22Rv1 (cell line): Measurements from ENCODE around the gene RNF39.
"Not testable (repeated sequence)": the region's sequence is repeated elsewhere in the genome, so short reads cannot be mapped to it uniquely, and the experiment has no call there.

Source experiments
- H3K27ac ChIP-seq: fragments of 450-650 bp; 2 replicates; pipeline ENCODE4 v1.5.1; 2017
- ZFX ChIP-seq: fragments of 450-650 bp; IDR thresholded peaks from 2 replicates; pipeline ENCODE4 v1.6.1; 2017; ENCODE audit warnings: antibody characterized with exemption, borderline replicate concordance
- TF ChIP-seq, protein P1 (sequence below): fragments of 450-650 bp; IDR thresholded peaks from 2 replicates; pipeline ENCODE4 v1.5.1; 2017; ENCODE audit warnings: mild to moderate bottlenecking

RNF39 gene

DNA sequence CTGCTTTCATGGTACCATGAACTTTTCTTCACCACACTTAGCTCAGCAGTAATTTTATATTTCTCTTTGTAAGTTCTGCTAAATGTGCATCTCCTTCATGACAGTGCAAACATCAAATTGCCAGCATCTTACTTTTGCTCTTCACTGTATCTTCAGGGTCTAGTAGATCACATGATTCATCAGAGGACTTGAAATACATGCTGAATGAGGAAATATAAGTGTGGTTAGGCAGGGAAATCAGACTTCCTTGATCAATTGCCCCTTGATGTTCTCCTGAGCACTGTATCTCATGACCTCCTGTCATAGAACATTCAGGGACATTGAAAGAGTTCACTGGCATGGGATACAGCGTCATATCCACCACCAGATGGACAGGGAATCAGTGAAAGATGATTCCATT lies 39.8 kb downstream of the RNF39 start:
- no peak overlapping the region for H3K27ac ChIP-seq
- TF ChIP-seq, protein P1, sequence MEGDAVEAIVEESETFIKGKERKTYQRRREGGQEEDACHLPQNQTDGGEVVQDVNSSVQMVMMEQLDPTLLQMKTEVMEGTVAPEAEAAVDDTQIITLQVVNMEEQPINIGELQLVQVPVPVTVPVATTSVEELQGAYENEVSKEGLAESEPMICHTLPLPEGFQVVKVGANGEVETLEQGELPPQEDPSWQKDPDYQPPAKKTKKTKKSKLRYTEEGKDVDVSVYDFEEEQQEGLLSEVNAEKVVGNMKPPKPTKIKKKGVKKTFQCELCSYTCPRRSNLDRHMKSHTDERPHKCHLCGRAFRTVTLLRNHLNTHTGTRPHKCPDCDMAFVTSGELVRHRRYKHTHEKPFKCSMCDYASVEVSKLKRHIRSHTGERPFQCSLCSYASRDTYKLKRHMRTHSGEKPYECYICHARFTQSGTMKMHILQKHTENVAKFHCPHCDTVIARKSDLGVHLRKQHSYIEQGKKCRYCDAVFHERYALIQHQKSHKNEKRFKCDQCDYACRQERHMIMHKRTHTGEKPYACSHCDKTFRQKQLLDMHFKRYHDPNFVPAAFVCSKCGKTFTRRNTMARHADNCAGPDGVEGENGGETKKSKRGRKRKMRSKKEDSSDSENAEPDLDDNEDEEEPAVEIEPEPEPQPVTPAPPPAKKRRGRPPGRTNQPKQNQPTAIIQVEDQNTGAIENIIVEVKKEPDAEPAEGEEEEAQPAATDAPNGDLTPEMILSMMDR, result no peak
- TF ChIP-seq ZFX, result no peak

DNA sequence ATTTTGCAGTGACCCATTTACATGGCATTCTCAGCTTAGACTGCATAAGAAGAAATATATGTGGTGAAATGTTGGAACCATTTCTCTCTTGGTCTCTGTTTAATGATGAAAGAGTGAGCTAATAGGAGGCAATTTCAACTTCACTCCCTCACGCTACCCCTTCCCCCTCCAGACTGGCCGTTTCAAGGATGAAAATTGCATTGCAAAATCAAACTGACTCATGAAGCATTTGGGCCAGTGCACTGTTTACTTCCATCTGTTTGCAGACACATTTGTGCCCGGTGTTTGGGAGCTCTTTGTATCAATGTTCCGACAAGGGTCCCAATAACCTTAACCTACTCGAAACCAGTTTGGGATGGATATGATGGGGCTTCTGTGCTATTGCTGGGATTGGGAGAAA lies 42.1 kb downstream of the RNF39 start:
- not testable (repeated sequence) for H3K27ac ChIP-seq

DNA sequence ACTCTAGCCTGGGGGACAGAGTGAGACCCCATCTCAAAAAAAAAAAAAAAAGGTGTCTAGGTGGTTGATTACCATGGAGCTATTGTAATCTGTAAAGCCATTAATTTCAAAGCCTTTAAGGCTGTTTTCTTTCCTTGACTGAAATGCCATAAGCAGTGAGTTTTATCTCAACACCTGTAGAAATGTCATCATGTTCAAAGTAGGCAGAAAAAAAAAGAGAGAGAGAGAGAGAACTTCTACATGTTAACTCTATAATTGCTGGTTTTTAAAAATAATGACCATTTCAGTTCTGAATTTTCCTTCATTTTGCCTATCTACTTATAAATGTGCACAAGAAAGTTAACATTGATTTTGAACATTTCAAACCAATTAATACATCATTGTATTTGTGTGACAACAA lies 44.2 kb downstream of the RNF39 start:
- H3K27ac ChIP-seq, result no peak overlapping the region
- no peak for TF ChIP-seq ZFX
- TF ChIP-seq, protein P1, result no peak

DNA sequence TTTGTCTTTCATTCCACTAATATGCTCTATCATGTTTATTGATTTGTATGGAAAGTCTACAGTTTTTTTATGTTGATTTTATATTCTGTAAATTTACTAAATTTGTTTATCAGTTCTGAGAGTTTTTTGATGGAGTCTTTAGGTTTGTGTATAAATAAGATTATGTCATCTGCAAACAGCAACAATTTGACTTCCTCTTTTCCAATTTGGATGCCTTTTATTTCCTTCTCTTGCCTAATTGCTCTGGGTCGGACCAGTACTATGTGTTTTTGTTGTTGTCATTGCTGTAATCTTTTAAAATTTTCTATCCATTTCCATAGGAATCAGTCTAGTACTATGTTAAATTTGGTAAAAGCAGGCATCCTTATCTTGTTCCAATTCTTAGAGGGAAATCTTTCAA lies 46.0 kb downstream of the RNF39 start:
- TF ChIP-seq ZFX, result no peak
- TF ChIP-seq, protein P1, result no peak

DNA sequence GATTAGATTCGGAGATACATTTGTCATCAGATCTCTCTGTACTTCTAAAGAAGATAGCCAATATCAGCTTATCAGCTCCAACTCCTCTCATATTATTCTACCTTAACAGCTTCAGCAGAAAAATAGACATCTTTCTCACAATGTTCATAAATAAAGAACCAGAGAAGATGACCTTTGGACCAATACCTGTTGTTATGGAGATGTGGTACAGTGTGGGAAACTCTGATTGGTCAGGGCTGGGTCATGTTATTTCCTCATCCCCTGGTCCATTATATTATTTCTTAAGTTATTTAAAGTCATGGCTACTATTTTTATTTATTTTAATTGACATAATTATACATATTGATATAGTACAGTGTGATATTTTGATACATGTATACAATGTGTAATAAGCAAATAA lies 50.4 kb downstream of the RNF39 start:
- TF ChIP-seq ZFX, result no peak
- TF ChIP-seq, protein P1, result no peak
- H3K27ac ChIP-seq, result no peak overlapping the region

More for the DNA sequence above, 46.0 kb downstream of the RNF39 start:
- no peak overlapping the region for H3K27ac ChIP-seq

DNA sequence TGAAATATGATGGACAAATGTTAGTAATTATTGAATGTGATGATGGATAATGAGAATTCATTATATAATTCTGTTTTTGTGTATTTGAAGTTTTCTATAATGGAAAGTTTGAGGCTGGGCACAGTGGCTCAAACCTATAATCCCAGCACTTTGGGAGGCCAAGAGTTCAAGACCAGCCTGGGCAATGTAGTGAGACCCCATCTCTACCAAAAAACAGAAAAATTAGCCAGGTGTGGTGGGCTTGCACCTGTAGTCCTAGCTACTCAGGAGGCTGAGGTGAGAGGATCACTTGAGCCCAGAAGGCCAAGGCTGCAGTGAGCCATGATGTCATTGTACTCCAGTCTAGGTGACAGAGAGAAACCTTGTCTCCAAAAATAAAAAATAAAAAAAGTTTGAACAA lies 52.9 kb downstream of the RNF39 start:
- H3K27ac ChIP-seq, result not testable (repeated sequence)

DNA sequence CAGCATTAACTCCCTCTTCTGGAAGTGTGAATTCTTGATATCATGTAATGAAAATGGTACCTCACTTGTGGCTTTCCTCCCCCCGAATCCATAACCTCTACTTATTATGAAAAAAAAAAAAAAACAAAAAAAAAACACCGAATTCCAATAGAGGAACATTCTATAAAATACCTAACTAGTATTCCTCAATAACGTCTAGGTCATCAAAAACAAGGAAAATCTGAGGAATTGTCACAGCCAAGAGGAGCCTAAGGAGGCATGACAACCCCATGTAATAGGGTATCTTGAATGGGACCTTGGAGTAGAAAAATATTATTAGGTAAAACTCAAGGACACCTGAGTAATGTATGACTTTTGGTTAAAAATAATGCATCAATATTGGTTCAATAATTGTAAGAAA lies 53.4 kb downstream of the RNF39 start:
- H3K27ac ChIP-seq, result no peak overlapping the region
- TF ChIP-seq, protein P1, result no peak
- TF ChIP-seq ZFX, result no peak

DNA sequence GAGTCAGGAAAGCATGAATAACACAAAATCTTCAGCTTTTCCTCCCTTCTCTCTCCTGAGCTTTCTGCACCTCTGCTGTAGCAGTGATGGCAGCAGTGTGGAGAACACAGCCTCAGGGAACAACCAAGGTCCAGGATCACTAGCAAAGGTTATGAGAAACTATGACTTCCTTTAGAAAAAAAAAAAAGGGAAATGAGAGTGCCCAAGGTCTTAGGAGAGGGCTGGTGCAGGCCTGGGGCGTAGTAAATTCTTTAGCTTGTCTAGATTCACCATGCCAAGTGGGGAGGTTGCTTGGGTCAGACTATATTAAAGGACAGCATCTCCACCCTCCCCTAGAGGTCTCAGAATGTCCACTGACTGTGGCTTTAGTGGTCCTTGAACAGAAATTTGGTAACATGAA lies 54.9 kb downstream of the RNF39 start:
- TF ChIP-seq, protein P1, result no peak
- no peak for TF ChIP-seq ZFX
- no peak overlapping the region for H3K27ac ChIP-seq
